ENCODE results near the gene SEC24D. TPM values are rescaled to one million over a fixed set of nuclear protein-coding genes. Genes with fewer than 3 reads are reported as not detected.
"Not testable (repeated sequence)": the region's sequence is repeated elsewhere in the genome, so short reads cannot be mapped to it uniquely, and the experiment has no call there.

The SEC24D gene
- total and polyA plus RNA-seq, 9 of the 15 experiments (the other 6 are each of a cell fraction or from before 2014, with no cell fraction given): 7.1 to 22.5 (median 11.3) TPM

DNA sequence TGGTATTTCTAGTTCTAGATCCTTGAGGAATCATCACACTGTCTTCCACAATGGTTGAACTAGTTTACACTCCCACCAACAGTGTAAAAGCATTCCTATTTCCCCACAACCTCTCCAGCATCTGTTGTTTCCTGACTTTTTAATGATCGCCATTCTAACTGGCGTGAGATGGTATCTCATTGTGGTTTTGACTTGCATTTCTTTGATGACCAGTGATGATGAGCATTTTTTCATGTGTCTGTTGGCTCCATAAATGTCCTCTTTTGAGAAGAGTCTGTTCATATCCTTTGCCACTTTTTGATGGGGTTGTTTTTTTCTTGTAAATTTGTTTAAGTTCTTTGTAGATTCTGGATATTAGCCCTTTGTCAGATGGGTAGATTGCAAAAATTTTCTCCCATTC lies 58.3 kb downstream of the SEC24D start:
- in situ Hi-C loops (cut with MboI); H3K4me2 ChIP-seq (ENCODE audit: insufficient read depth, low read length); H3K27ac ChIP-seq (ENCODE audit: extremely low read depth, low read depth, low read length); BruUV-seq (replicated peaks); H3K36me3 ChIP-seq (ENCODE audit: control insufficient read depth, insufficient read depth, low read length); H3K27me3 ChIP-seq (ENCODE audit: control insufficient read depth in 2 of 2, insufficient read depth in 2 of 2, low read length in 2 of 2); H3K79me2 ChIP-seq (ENCODE audit: control insufficient read depth, insufficient read depth, low read length); H3K9me3 ChIP-seq (replicated peaks; ENCODE audit: control insufficient read depth, insufficient read depth, low read depth, low read length); FAIRE-seq; H4K20me1 ChIP-seq (replicated peaks; ENCODE audit: control insufficient read depth, insufficient read depth, low read length); H3K4me3 ChIP-seq; H3K4me1 ChIP-seq (replicated peaks in 1 of 2; ENCODE audit: control insufficient read depth in 2 of 2, insufficient read depth in 2 of 2, low read length in 2 of 2); H3K9ac ChIP-seq (ENCODE audit: insufficient read depth in 1 of 2, low read depth in 2 of 2, low read length in 2 of 2); H3K9me1 ChIP-seq (ENCODE audit: control insufficient read depth, insufficient read depth, low read length); CTCF ChIA-PET (ENCODE audit: low intra/inter-chr PET ratio); DNase-seq (ENCODE audit: extremely low read depth in 1 of 4, low spot score in 3 of 4); H2AFZ ChIP-seq (ENCODE audit: low read depth, low read length); POLR2A ChIA-PET; ATAC-seq; intact Hi-C loops (cut with micrococcal nuclease): not testable (repeated sequence)
- TF ChIP-seq ZNF184 (CRISPR knock-in tag; IDR thresholded peaks at IDR 0.05): 0 out of 2 replicates have a peak, but pooled peaks have one; percentile 18
- TF ChIP-seq, protein P1, sequence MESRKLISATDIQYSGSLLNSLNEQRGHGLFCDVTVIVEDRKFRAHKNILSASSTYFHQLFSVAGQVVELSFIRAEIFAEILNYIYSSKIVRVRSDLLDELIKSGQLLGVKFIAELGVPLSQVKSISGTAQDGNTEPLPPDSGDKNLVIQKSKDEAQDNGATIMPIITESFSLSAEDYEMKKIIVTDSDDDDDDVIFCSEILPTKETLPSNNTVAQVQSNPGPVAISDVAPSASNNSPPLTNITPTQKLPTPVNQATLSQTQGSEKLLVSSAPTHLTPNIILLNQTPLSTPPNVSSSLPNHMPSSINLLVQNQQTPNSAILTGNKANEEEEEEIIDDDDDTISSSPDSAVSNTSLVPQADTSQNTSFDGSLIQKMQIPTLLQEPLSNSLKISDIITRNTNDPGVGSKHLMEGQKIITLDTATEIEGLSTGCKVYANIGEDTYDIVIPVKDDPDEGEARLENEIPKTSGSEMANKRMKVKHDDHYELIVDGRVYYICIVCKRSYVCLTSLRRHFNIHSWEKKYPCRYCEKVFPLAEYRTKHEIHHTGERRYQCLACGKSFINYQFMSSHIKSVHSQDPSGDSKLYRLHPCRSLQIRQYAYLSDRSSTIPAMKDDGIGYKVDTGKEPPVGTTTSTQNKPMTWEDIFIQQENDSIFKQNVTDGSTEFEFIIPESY (CRISPR knock-in tag; IDR thresholded peaks at IDR 0.05): peak; percentile 71; the same call in 1 of the 2 replicates
- 85% methylated on average over 2 of the region's 2 CpGs for WGBS (ENCODE audit: insufficient coverage, low coverage, missing lambda C conversion rate)

DNA sequence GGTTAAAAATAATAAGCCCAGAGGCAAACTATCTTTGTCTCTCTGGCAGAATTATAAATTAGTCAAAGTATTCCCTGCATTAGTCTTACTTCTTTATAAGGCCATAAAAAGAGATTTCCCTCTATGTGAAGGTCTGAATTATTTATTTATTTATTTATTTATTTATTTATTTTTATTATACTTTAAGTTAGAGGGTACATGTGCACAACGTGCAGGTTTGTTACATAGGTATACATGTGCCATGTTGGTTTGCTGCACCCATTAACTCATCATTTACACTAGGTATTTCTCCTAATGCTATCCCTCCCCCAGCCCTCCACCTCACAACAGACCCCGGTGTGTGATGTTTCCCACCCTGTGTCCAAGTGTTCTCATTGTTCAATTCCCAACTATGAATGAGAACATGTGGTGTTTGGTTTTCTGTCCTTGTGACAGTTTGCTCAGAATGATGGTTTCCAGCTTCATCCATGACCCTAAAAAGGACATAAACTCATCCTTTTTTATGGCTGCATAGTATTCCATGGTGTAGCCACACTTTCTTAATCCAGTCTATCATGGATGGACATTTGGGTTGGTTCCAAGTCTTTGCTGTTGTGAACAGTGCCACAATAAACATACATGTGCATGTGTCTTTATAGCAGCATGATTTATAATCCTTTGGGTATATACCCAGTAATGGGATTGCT lies 58.8 kb downstream of the SEC24D start:
- H3K4me1 ChIP-seq (replicated peaks in 1 of 2; ENCODE audit: control insufficient read depth in 2 of 2, insufficient read depth in 2 of 2, low read length in 2 of 2); BruUV-seq (replicated peaks); H3K4me3 ChIP-seq; H3K9ac ChIP-seq (ENCODE audit: insufficient read depth in 1 of 2, low read depth in 2 of 2, low read length in 2 of 2); CTCF ChIA-PET (ENCODE audit: low intra/inter-chr PET ratio); H3K79me2 ChIP-seq (ENCODE audit: control insufficient read depth, insufficient read depth, low read length); H3K27me3 ChIP-seq (ENCODE audit: control insufficient read depth in 2 of 2, insufficient read depth in 2 of 2, low read length in 2 of 2); H3K9me1 ChIP-seq (ENCODE audit: control insufficient read depth, insufficient read depth, low read length); H3K9me3 ChIP-seq (replicated peaks; ENCODE audit: control insufficient read depth, insufficient read depth, low read depth, low read length); in situ Hi-C loops (cut with MboI); intact Hi-C loops (cut with micrococcal nuclease); FAIRE-seq; DNase-seq (ENCODE audit: extremely low read depth in 1 of 4, low spot score in 3 of 4); POLR2A ChIA-PET; H4K20me1 ChIP-seq (replicated peaks; ENCODE audit: control insufficient read depth, insufficient read depth, low read length); H3K4me2 ChIP-seq (ENCODE audit: insufficient read depth, low read length); H3K27ac ChIP-seq (ENCODE audit: extremely low read depth, low read depth, low read length); ATAC-seq; H3K36me3 ChIP-seq (ENCODE audit: control insufficient read depth, insufficient read depth, low read length); H2AFZ ChIP-seq (ENCODE audit: low read depth, low read length): not testable (repeated sequence)
- TF ChIP-seq ZNF146 (CRISPR knock-in tag; IDR thresholded peaks at IDR 0.05; ENCODE audit: unreplicated experiment): peak; percentile 88
- WGBS (ENCODE audit: insufficient coverage, low coverage, missing lambda C conversion rate): 92% methylated on average over 2 of the region's 2 CpGs
